Neural cell (in vitro differentiated cells): ENCODE data around the gene PRKRIP1. TPM values are rescaled to one million over a fixed set of nuclear protein-coding genes. Genes with fewer than 3 reads are reported as not detected.

Source experiments
- H2AFZ ChIP-seq: fragments of 200-600, 300-800 bp; sonication (generic), shearing (Covaris generic); 2 replicates; pipeline ENCODE4 v1.6.0; 2014; ENCODE audit warnings: low read depth, mild to moderate bottlenecking, antibody characterized with exemption, low read length, moderate library complexity
- H3F3A ChIP-seq: fragments of 200-600 bp; shearing (Covaris generic); 2 replicates; pipeline ENCODE4 v1.6.1; 2016; ENCODE audit warnings: mild to moderate bottlenecking, moderate library complexity, mixed read lengths, antibody characterized with exemption, low read length; ENCODE audit not compliant: insufficient read depth, poor library complexity, severe bottlenecking
- H3K27ac ChIP-seq: fragments of 200-600, 300-800 bp; sonication (generic), shearing (Covaris generic); 2 replicates; pipeline ENCODE4 v1.5.1; 2014; ENCODE audit warnings: mild to moderate bottlenecking, low read length, moderate library complexity
- H3K27me3 ChIP-seq: fragments of 300-800, 200-600 bp; sonication (generic), shearing (Covaris generic); 2 replicates; pipeline ENCODE4 v1.6.0; 2014; ENCODE audit warnings: mild to moderate bottlenecking, low read depth, low read length, moderate library complexity; ENCODE audit not compliant: insufficient read depth
- H3K36me3 ChIP-seq: fragments of 300-800, 200-600 bp; sonication (generic), shearing (Covaris generic); 2 replicates; pipeline ENCODE4 v1.5.1; 2014; ENCODE audit warnings: mild to moderate bottlenecking, antibody characterized with exemption, low read length, moderate library complexity; ENCODE audit not compliant: insufficient read depth
- H3K4me2 ChIP-seq: fragments of 300-800, 200-600 bp; sonication (generic), shearing (Covaris generic); 2 replicates; pipeline ENCODE4 v1.6.0; 2014; ENCODE audit warnings: mild to moderate bottlenecking, low read length
- H3K4me3 ChIP-seq: fragments of 300-800, 200-600 bp; sonication (generic), shearing (Covaris generic); 2 replicates; pipeline ENCODE4 v1.5.1; 2014; ENCODE audit warnings: mild to moderate bottlenecking, low read length, moderate library complexity
- H3K79me2 ChIP-seq: fragments of 200-600 bp; shearing (Covaris generic); replicated peaks from 2 replicates; pipeline ENCODE4 v1.6.0; 2014; ENCODE audit warnings: mild to moderate bottlenecking, low read length, moderate library complexity; ENCODE audit not compliant: insufficient read depth
- H3K9ac ChIP-seq: fragments of 300-800, 200-600 bp; sonication (generic), shearing (Covaris generic); 2 replicates; pipeline ENCODE4 v1.6.1; 2016; ENCODE audit warnings: mild to moderate bottlenecking, low read length, mixed read lengths
- H3K9me2 ChIP-seq: fragments of 200-600 bp; shearing (Covaris generic); 2 replicates; pipeline ENCODE4 v1.6.1; 2016; ENCODE audit warnings: mild to moderate bottlenecking, low read length, mixed read lengths; ENCODE audit not compliant: insufficient read depth
- H3K9me3 ChIP-seq: fragments of 200-600, 300-800 bp; sonication (generic), shearing (Covaris generic); 2 replicates; pipeline ENCODE4 v1.6.1; 2016; ENCODE audit warnings: mild to moderate bottlenecking, mixed run types, low read length, moderate library complexity, mixed read lengths
- H4K20me1 ChIP-seq: fragments of 200-600 bp; shearing (Covaris generic); 2 replicates; pipeline ENCODE4 v1.6.1; 2016; ENCODE audit warnings: mild to moderate bottlenecking, mixed run types; ENCODE audit not compliant: insufficient read depth
- CTCF ChIP-seq: fragments of 450-650 bp; IDR thresholded peaks from 2 replicates; pipeline ENCODE4 v1.5.1; 2014; ENCODE audit warnings: antibody characterized with exemption, mild to moderate bottlenecking, moderate library complexity; ENCODE audit not compliant: poor library complexity, severe bottlenecking
- EP300 ChIP-seq: fragments of 450-650 bp; conservative IDR thresholded peaks from 2 replicates; pipeline ENCODE4 v1.6.1; 2014; ENCODE audit warnings: antibody characterized with exemption, mild to moderate bottlenecking, moderate library complexity; ENCODE audit not compliant: poor library complexity, severe bottlenecking
- EZH2 ChIP-seq: fragments of 200-600, 300-800 bp; shearing (Covaris generic), sonication (generic); IDR thresholded peaks from 2 replicates; pipeline ENCODE4 v1.6.1; 2014; ENCODE audit warnings: antibody characterized with exemption, low read length, borderline replicate concordance, mild to moderate bottlenecking; ENCODE audit not compliant: insufficient read depth, poor library complexity, severe bottlenecking
- MXI1 ChIP-seq: fragments of 450-650 bp; conservative IDR thresholded peaks from 2 replicates; pipeline ENCODE4 v1.6.1; 2014; ENCODE audit warnings: antibody characterized with exemption, mild to moderate bottlenecking; ENCODE audit not compliant: poor library complexity, severe bottlenecking
- POLR2AphosphoS5 ChIP-seq: IDR thresholded peaks from 2 replicates; pipeline ENCODE4 v1.6.1; 2012
- RAD21 ChIP-seq: fragments of 450-650 bp; conservative IDR thresholded peaks from 2 replicates; pipeline ENCODE4 v1.6.1; 2014; ENCODE audit warnings: antibody characterized with exemption, mild to moderate bottlenecking, moderate library complexity
- REST ChIP-seq: IDR thresholded peaks from 2 replicates; pipeline ENCODE4 v1.6.1; 2012; ENCODE audit warnings: borderline replicate concordance
- SMC3 ChIP-seq: fragments of 450-650 bp; conservative IDR thresholded peaks from 2 replicates; pipeline ENCODE4 v1.6.1; 2014; ENCODE audit warnings: antibody characterized with exemption, mild to moderate bottlenecking, moderate library complexity; ENCODE audit not compliant: poor library complexity
- TAF1 ChIP-seq: IDR thresholded peaks from 2 replicates; pipeline ENCODE4 v1.6.1; 2012; ENCODE audit warnings: low read depth
- polyA plus RNA-seq: library from polyadenylated mRNA; depleted of rRNA; stranded (reverse); fragments of >200 nt; gene quantifications from 2 replicates; pipeline ENCODE4 v1.2.3, GENCODE V29; 2014

The PRKRIP1 gene
- polyA plus RNA-seq, 1 donor from 2014 or later, result 113 TPM

- no peak overlapping the region for H3K4me2 ChIP-seq
- no peak overlapping the region for H3K27ac ChIP-seq
- no peaks in the 10 kb centered on the region for H3K27me3 ChIP-seq
- H2AFZ ChIP-seq, result no peak overlapping the region
- peaks cover 4% of the 10 kb centered on the region for H3K79me2 ChIP-seq
- H3K9me2 ChIP-seq, result no peaks in the 10 kb centered on the region
- no peak for TF ChIP-seq RAD21
- no peak for TF ChIP-seq POLR2AphosphoS5
- no peak for TF ChIP-seq REST
- TF ChIP-seq EZH2, result no peak
- no peak for TF ChIP-seq MXI1
- no peak for TF ChIP-seq TAF1
- no peak for TF ChIP-seq SMC3
- no peak for TF ChIP-seq EP300
- TF ChIP-seq CTCF, result no peak
- no peak overlapping the region for H3K4me3 ChIP-seq
- H4K20me1 ChIP-seq, result no peaks in the 10 kb centered on the region
- no peaks in the 10 kb centered on the region for H3K36me3 ChIP-seq
- no peaks in the 10 kb centered on the region for H3F3A ChIP-seq
- no peaks in the 10 kb centered on the region for H3K9me3 ChIP-seq
- H3K9ac ChIP-seq, result no peak overlapping the region
Measured at GRCh38 chr7:102469351-102469971, 73.3 kb downstream of the PRKRIP1 start.

GRCh38 chr7:102469972-102470825 is 74.0 kb downstream of the PRKRIP1 start:
- Histone ChIP-seq H3K9me2 (no peaks in the 10 kb centered on the region), H3K4me3 (no peak overlapping the region), H3K79me2 (peaks cover 2% of the 10 kb centered on the region), H3K27ac (no peak overlapping the region), H3K27me3 (no peaks in the 10 kb centered on the region), H3K36me3 (no peaks in the 10 kb centered on the region), H3K9me3 (no peaks in the 10 kb centered on the region), H2AFZ (no peak overlapping the region), H3F3A (no peaks in the 10 kb centered on the region), H4K20me1 (no peaks in the 10 kb centered on the region), H3K9ac (no peak overlapping the region), H3K4me2 (no peak overlapping the region)
- TF ChIP-seq EP300, result no peak
- no peak for TF ChIP-seq RAD21
- no peak for TF ChIP-seq CTCF
- no peak for TF ChIP-seq TAF1
- TF ChIP-seq MXI1, result no peak
- TF ChIP-seq EZH2, result no peak
- no peak for TF ChIP-seq REST
- no peak for TF ChIP-seq POLR2AphosphoS5
- no peak for TF ChIP-seq SMC3
